SH-SY5Y (cell line): ENCODE measurements around the gene NAALADL2.

ENCODE experiments used
- GATA2 ChIP-seq: IDR thresholded peaks from 2 replicates; pipeline ENCODE4 v1.6.1; 2011; ENCODE audit warnings: mild to moderate bottlenecking, low read depth, low read length
- GATA3 ChIP-seq: IDR thresholded peaks from 2 replicates; pipeline ENCODE4 v1.6.1; 2011; ENCODE audit warnings: low read depth, mild to moderate bottlenecking, low read length, moderate library complexity

GRCh38 chr3:175521406-175521805 lies 662.3 kb downstream of the NAALADL2 start:
- TF ChIP-seq GATA3: no peak
- no peak for TF ChIP-seq GATA2
